Esophagus muscularis mucosa (tissue), 4 donors: ENCODE data around the gene SLC35G3.

Source experiments
- CTCF ChIP-seq, 3 experiments: fragments of 200-600 bp in 2 of 3; fragments of 450-650 bp in 1 of 3; sonication (generic) in 2 of 3; IDR thresholded peaks; one replicate each; pipeline ENCODE4 v1.5.1; 2017 to 2019; ENCODE audit warnings: antibody characterized with exemption in 3 of 3, mild to moderate bottlenecking in 2 of 3, moderate library complexity in 1 of 3
- EP300 ChIP-seq: sonication (generic); formaldehyde crosslinking; IDR thresholded peaks from one replicate; pipeline ENCODE4 v1.6.1; 2017; ENCODE audit warnings: antibody characterized with exemption
- POLR2A ChIP-seq: fragments of 450-650 bp; IDR thresholded peaks from one replicate; pipeline ENCODE4 v1.6.1; 2017; ENCODE audit warnings: antibody characterized with exemption, moderate library complexity, mild to moderate bottlenecking, low read depth
- POLR2AphosphoS5 ChIP-seq, 2 donors: sonication (generic); formaldehyde crosslinking; IDR thresholded peaks; one replicate each; pipeline ENCODE4 v1.6.1; 2017; ENCODE audit warnings: antibody characterized with exemption in 2 of 2

GRCh38 chr17:35166526-35166925 is 27.7 kb downstream of the SLC35G3 start:
- TF ChIP-seq CTCF (IDR thresholded peaks at IDR 0.05) (no peak), EP300 (no peak), POLR2AphosphoS5 (IDR thresholded peaks at IDR 0.05) (no peak), POLR2A (no peak)
